Measurements from ENCODE around the gene SCD. TPM values are rescaled to one million over a fixed set of nuclear protein-coding genes. Genes with fewer than 3 reads are reported as not detected.
A peak's percentile ranks its signal among the peaks of the same experiment; 100 is the strongest.

SCD gene
- total RNA-seq, 2 experiments from 2014 or later: 271 TPM

GRCh38 chr10:100350914-100351485, 4.0 kb downstream of the SCD start:
- ATAC-seq (no peak), DNase-seq (no peak)
- intact Hi-C loops (cut with micrococcal nuclease): no loop called here
- ChIA-PET POLR2A (interaction anchor here (0.5 to 7.5 kb wide), 6 partner anchors 9 to 132 kb away, joined by 3 to 36 read pairs (median 10); no protein-coding TSS in a partner anchor), CTCF (interaction anchor here (0.7 to 3.9 kb wide), 11 partner anchors 8 to 185 kb away, joined by 3 to 31 read pairs (median 4); partner anchors contain the start of gene HIF1AN)
- H3K36me3 Mint-ChIP-seq (ENCODE audit: low read depth): peaks cover 90% of the 10 kb centered on the region
- H3K4me1 Mint-ChIP-seq (ENCODE audit: low read depth): peaks cover 58% of the 10 kb centered on the region
- peak overlapping the region; percentile 99 for H3K4me3 Mint-ChIP-seq
- H3K27ac Mint-ChIP-seq: peak overlapping the region; percentile 30
- TF ChIP-seq, protein P1, sequence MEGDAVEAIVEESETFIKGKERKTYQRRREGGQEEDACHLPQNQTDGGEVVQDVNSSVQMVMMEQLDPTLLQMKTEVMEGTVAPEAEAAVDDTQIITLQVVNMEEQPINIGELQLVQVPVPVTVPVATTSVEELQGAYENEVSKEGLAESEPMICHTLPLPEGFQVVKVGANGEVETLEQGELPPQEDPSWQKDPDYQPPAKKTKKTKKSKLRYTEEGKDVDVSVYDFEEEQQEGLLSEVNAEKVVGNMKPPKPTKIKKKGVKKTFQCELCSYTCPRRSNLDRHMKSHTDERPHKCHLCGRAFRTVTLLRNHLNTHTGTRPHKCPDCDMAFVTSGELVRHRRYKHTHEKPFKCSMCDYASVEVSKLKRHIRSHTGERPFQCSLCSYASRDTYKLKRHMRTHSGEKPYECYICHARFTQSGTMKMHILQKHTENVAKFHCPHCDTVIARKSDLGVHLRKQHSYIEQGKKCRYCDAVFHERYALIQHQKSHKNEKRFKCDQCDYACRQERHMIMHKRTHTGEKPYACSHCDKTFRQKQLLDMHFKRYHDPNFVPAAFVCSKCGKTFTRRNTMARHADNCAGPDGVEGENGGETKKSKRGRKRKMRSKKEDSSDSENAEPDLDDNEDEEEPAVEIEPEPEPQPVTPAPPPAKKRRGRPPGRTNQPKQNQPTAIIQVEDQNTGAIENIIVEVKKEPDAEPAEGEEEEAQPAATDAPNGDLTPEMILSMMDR (IDR thresholded peaks at IDR 0.05): no peak
- H3K27me3 Mint-ChIP-seq: no peaks in the 10 kb centered on the region
- no peaks in the 10 kb centered on the region for H3K9me3 Mint-ChIP-seq

- no peak overlapping the region for H3K4me3 Mint-ChIP-seq
- intact Hi-C loops (cut with micrococcal nuclease): no loop called here
- ChIA-PET CTCF (interaction anchor here (0.9 to 1.9 kb wide), 3 partner anchors 15 to 128 kb away, joined by 3 to 7 read pairs (median 3); no protein-coding TSS in a partner anchor), POLR2A (interaction anchor here (0.9 to 4.1 kb wide), 6 partner anchors 10 to 77 kb away, joined by 3 to 16 read pairs (median 4); no protein-coding TSS in a partner anchor)
- H3K27ac Mint-ChIP-seq: no peak overlapping the region
- peaks cover 93% of the 10 kb centered on the region for H3K36me3 Mint-ChIP-seq (ENCODE audit: low read depth)
- no peaks in the 10 kb centered on the region for H3K9me3 Mint-ChIP-seq
- H3K4me1 Mint-ChIP-seq (ENCODE audit: low read depth): peaks cover 58% of the 10 kb centered on the region
- TF ChIP-seq, protein P1 (IDR thresholded peaks at IDR 0.05): no peak
- no peak for ATAC-seq
- no peak for DNase-seq
- H3K27me3 Mint-ChIP-seq: no peaks in the 10 kb centered on the region
Observed at GRCh38 chr10:100353770-100354485, 6.9 kb downstream of the SCD start.

DNA sequence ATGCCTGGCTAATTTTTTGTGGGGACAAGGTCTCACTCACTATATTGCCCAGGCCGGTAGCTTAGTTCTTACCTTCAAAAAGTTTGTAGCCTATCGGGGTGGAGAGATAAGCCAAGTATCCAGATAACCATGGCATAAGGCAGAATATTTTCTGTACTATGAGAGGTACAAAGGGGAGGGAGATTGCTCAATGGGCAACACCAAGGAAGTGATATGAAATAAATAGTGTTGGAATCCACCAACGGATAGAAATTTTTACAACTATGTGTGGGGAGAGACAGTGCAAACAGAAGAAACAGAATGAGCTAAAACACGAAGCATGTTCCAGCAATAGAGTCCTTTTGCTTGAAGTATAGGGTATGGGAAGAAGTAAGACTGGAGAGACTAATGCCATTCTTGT, 8.1 kb downstream of the SCD start:
- ATAC-seq: no peak
- intact Hi-C loops (cut with micrococcal nuclease): no loop called here
- Mint-ChIP-seq H3K27me3 (no peaks in the 10 kb centered on the region), H3K4me3 (no peak overlapping the region), H3K27ac (no peak overlapping the region), H3K36me3 (ENCODE audit: low read depth) (peaks cover 93% of the 10 kb centered on the region), H3K9me3 (no peaks in the 10 kb centered on the region), H3K4me1 (ENCODE audit: low read depth) (peaks cover 53% of the 10 kb centered on the region)
- ChIA-PET CTCF (interaction anchor here (0.8 to 1.9 kb wide), 3 partner anchors 11 to 130 kb away, joined by 3 to 7 read pairs (median 3); no protein-coding TSS in a partner anchor), POLR2A (interaction anchor here (1.0 to 2.3 kb wide), 4 partner anchors 8 to 19 kb away, joined by 3 to 11 read pairs (median 4); no protein-coding TSS in a partner anchor)
- DNase-seq: no peak
- TF ChIP-seq, protein P1 (IDR thresholded peaks at IDR 0.05): no peak

DNA sequence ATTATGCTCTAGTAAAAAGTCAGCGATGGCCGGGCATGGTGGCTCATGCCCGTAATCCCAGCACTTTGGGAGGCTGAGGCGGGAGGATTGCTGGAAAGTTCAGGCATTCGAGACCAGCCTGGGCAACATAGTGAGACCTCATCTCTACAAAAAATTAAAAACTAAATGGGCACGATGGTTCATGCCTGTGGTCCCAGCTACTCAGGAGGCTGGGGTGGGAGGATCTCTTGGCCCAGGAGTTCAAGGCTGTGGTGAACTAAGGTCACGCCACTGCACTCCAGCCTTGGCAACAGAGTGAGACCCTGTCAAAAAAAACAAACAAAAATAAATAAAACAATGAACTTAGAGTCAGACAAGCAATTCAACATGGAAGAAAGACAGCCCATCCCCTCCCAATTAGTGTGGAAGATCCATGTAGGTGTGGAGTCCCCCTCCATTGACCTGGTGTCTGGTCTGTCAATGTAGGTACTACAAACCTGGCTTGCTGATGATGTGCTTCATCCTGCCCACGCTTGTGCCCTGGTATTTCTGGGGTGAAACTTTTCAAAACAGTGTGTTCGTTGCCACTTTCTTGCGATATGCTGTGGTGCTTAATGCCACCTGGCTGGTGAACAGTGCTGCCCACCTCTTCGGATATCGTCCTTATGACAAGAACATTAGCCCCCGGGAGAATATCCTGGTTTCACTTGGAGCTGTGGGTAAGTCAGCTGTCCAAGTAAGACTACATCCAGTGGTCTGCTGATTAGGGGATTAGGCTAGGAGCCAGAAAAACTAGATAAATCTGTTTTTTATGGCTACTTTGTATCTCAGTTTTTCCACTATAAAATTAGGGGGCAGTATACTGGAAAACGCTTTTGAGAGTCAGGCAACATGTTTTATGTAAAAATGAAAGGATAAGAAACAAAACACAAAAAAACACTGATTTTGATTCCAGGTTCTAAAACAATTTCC, 9.3 kb downstream of the SCD start:
- TF ChIP-seq, protein P1 (IDR thresholded peaks at IDR 0.05): no peak
- no peak overlapping the region for H3K27ac Mint-ChIP-seq
- peaks cover 44% of the 10 kb centered on the region for H3K4me1 Mint-ChIP-seq (ENCODE audit: low read depth)
- no peaks in the 10 kb centered on the region for H3K27me3 Mint-ChIP-seq
- POLR2A ChIA-PET: interaction anchor here (0.6 kb wide), 1 partner anchor 140 kb away, joined by 4 read pairs; no protein-coding TSS in a partner anchor
- intact Hi-C loops (cut with micrococcal nuclease): no loop called here
- ATAC-seq (no peak), DNase-seq (no peak)
- CTCF ChIA-PET: interaction anchor here (0.8 kb wide), 1 partner anchor 129 kb away, joined by 3 read pairs; no protein-coding TSS in a partner anchor
- no peak overlapping the region for H3K4me3 Mint-ChIP-seq
- peaks cover 93% of the 10 kb centered on the region for H3K36me3 Mint-ChIP-seq (ENCODE audit: low read depth)
- H3K9me3 Mint-ChIP-seq: no peaks in the 10 kb centered on the region

All from activated CD8-positive, alpha-beta T cell treated with anti-CD3 and anti-CD28 coated beads for 36 hours (primary cell).